Endometrium (tissue), 2 donors: ENCODE data around the gene OR52H1.
"Not testable (repeated sequence)": the region's sequence is repeated elsewhere in the genome, so short reads cannot be mapped to it uniquely, and the experiment has no call there.

Experiments used
- FAIRE-seq: peaks from 2 replicates; lab custom pipeline; 2012; peaks lifted over from hg19 to GRCh38; lab: Jason Lieb, UNC
- donor health status: control.
- donor health status: control.

OR52H1 gene

DNA sequence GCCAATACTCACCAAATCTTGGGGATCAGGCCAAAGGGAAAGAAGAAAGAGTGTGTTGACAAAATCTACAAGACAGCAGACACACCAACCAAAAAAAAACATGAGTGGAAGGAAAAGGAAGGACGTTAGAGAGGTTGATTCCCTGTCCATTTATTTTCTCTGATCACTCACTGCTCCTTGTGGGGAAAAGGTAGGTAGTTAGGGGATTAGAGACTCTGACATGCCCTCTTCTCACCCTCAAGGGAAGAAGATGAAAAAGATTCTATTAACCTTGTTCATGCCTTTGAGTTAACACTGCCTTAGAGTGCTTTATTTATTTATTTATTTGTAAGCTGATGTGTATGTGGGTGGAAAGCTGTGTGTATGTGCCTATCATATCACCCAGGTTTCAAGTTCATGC lies at the start of gene OR52H1:
OR52H1 (minus strand) TSS at position 101 of the 400 bp plus-strand sequence. CDS start 3,035 bp downstream, outside the sequence.
- no peak for FAIRE-seq

- no peak for FAIRE-seq
These were observed 49.6 kb upstream of the OR52H1 start for GRCh38 chr11:5597953-5598352.

DNA sequence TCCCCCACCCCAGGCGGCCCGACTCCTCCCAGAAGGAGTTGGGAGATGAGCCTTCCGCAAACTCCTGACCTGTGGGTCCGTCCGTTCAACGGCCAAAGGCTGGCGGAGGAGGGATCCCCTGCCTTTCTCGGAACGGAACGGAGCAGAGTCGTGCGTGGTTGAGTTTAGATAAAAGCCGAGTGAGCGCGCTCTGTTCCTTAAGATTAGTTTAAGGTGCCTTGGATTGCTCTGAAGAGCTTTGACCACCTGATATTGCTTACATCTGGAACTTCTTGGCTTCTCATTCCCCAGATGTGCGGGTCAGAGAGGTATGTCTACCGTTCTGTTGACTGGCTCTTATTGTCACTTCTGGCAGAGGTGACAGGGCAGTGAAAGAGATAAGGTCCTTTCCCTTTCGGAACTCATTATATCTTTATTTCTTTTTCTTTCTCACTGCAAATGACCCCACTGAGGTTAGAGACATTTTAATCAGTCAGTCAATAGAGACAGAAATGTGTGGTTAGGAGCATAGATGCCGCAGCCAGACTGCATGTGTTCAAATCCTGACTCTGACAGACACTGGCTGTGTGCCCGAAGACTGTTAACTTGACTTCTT lies 48.4 kb upstream of the OR52H1 start, which contains the start of gene TRIM6:
TRIM6 (plus strand) TSS at position 31 of the 595 bp plus-strand sequence; CDS start at position 292, 261 bp downstream.
- FAIRE-seq, result no peak

GRCh38 chr11:5593146-5593545 lies 44.8 kb upstream of the OR52H1 start:
- no peak for FAIRE-seq

DNA sequence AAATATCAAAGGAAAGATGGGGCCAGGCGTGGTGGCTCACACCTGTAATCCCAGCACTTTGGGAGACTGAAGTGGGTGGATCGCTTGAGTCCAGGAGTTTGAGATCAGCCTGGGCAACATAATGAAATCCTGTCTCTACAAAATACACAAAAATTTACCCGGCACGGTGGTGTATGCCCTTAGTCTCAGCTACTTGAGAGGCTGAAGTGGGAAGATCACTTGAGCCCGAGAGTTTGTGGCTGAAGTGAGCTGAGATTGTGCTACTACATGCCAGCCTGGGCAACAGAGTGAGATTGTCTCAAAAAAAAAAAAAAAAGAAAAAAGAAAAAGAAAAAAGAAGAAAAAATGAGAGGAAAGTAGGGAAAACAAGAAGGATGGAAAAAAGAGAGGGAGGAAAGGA lies 44.3 kb upstream of the OR52H1 start:
- no peak for FAIRE-seq

DNA sequence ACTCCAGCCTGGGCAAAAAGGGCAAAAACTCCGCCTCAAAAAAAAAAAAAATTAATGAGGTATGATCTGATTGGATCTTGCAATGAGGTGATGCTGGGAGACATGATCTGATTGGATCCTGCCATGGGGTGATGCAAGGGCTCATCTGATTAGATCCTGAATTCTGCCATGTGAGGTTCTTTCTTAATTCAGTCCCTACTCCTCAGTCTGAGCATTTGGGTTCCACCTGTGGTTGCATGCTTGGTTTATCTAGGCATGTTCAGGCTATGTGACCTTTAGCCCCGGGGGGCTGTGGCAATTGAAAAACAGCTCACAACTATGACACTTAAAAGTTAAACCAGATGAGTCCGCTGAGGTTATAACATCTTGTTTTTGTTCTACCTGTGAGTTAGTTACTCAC lies 43.3 kb upstream of the OR52H1 start:
- no peak for FAIRE-seq

GRCh38 chr11:5589906-5590305 lies 41.6 kb upstream of the OR52H1 start:
- not testable (repeated sequence) for FAIRE-seq

GRCh38 chr11:5584458-5584857 lies 36.1 kb upstream of the OR52H1 start:
- FAIRE-seq, result not testable (repeated sequence)

DNA sequence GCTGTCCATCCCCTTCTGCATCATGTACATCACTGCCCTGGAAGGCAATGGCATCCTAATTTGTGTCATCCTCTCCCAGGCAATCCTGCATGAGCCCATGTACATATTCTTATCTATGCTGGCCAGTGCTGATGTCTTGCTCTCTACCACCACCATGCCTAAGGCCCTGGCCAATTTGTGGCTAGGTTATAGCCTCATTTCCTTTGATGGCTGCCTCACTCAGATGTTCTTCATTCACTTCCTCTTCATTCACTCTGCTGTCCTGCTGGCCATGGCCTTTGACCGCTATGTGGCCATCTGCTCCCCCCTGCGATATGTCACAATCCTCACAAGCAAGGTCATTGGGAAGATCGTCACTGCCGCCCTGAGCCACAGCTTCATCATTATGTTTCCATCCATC lies 32.7 kb upstream of the OR52H1 start:
- FAIRE-seq, result no peak

- FAIRE-seq, result no peak
These were observed 32.2 kb upstream of the OR52H1 start, which contains the start of gene OR52B6 for GRCh38 chr11:5580577-5580976. TSS of gene OR52B6 (plus strand) at chr11:5580877. CDS start at chr11:5580877, 0 bp downstream.

- no peak for FAIRE-seq
These were observed 28.8 kb upstream of the OR52H1 start for GRCh38 chr11:5577101-5577500.

- no peak for FAIRE-seq
These were observed 26.8 kb upstream of the OR52H1 start for GRCh38 chr11:5575152-5575551.

DNA sequence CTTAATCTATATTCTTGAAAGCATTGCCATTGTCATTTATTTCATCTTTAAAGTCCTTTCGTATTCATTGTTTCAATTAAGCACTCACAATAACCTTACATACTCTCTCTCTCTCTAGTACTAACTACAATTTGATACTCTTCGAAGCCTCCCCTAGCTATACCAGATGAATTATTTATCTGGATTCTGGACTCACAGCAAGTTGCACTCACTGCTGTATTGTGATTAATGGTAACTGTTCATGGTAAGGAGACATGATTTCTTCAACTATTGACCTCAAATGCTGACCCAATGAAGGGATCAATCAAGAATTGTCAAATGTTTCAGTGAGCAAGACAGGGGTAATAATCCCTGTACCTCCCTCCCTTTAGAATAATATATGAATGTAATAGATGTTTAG lies 26.3 kb upstream of the OR52H1 start:
- FAIRE-seq, result no peak

- no peak for FAIRE-seq
These were observed 16.1 kb upstream of the OR52H1 start for GRCh38 chr11:5564259-5565019.

- FAIRE-seq, result no peak
These were observed 9.4 kb upstream of the OR52H1 start for GRCh38 chr11:5557751-5558150.

GRCh38 chr11:5556596-5557188 lies 8.4 kb upstream of the OR52H1 start:
- FAIRE-seq, result no peak

DNA sequence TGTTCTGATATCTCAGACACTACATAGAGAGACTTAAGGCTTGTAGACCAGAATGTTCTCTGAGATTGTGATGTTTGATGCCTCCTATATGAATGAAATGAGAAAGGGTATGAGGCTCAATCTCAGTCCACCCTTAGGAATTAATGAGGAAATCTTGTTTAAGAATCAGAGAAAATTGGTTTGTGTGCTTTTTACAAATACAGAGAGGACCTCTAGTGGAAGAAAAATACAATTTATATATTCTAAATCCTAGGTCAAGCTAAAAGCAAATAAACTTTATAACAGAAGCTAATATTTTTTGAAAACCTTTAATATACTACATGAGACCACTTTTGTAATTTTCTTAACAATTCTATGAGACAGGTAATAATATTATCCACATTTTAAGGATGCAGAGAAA lies 5.0 kb upstream of the OR52H1 start:
- no peak for FAIRE-seq

DNA sequence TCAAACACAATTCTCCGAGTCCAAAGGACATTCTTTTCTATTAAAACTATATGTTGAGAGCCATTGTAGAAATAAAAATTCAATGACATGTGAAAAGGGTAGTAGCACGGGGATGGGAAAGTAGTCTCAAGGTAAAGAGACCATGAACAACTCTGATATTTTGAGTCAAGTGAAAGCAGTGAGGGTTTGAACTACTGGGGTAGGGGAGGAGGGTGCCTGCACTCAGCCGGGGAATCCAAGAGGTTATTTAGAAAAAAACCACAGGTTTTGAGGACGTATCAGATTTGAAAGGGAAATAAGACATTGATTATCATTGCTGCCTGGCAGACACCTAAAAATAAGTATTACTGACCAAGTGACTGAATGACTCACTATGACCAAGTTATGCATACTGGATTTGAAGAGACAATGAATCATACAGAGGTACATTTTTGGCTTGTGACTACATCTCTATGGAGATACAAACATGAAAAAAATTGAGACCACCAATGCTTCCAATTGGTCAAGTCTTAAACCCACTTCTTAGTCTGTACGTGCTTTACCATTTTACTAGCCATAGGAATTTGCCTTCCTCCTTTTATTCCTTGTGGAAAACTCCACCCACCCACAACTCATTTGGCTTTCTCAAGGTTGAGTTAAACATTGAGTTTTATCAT lies 2.2 kb upstream of the OR52H1 start:
- FAIRE-seq, result no peak

GRCh38 chr11:5547982-5548381 lies 358 bp downstream of the OR52H1 start:
- no peak for FAIRE-seq

GRCh38 chr11:5546457-5546856 lies 1.9 kb downstream of the OR52H1 start:
- FAIRE-seq, result no peak

DNA sequence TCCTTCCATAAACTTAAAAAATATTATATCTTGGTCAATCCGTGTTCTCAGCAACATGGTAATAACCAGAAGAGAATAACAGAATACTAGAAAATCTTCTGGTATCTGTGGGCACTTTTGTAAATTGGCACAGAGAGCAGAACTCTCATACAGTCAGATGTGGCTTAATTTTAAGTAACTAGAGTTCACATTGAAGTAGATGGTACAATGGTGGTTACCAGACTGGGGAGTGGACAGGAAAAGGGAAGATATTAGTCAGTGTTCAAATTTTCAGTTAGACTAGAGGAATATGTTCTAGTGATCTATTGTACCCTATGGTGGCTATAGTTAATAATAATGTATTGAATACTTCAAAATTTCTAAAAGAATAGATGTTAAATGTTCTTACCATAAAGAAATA lies 6.9 kb downstream of the OR52H1 start:
- no peak for FAIRE-seq

GRCh38 chr11:5536482-5536881 lies 11.9 kb downstream of the OR52H1 start:
- FAIRE-seq, result no peak

DNA sequence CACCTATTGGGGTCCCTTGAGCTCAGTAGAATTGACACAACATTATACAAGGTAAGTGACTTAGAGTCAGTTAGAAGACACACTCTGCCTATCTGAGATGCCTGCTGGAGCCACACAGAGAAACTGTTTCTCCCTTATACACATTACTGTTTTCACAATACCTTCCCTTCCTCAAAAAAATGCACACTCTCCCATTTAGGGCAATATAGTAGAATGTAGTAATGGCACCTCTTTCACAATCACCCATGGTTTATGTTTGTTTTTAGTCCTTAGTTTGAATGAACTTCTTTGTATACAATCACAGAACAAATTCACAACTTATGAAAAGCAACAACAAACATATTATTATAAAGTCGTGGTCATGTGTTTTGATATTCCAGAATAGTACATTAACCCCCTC lies 14.3 kb downstream of the OR52H1 start:
- no peak for FAIRE-seq
